GM21576 (cell line): Measurements from ENCODE around the gene UGP2.
"Not testable (repeated sequence)": the region's sequence is repeated elsewhere in the genome, so short reads cannot be mapped to it uniquely, and the experiment has no call there.

Source experiments
- ATAC-seq: cut with Tn5 transposase; IDR thresholded peaks from one replicate; pipeline ENCODE4 v1.9.1; 2021; ENCODE audit warnings: mild to moderate bottlenecking, moderate library complexity; ENCODE audit not compliant: unreplicated experiment

The UGP2 gene

GRCh38 chr2:63841254-63842022, at the start of gene UGP2:
TSS of gene UGP2 (plus strand) at chr2:63841896. CDS start at chr2:63842186, 290 bp downstream.
- peak; percentile 54 for ATAC-seq

GRCh38 chr2:63792530-63792929, 49.2 kb upstream of the UGP2 start:
- no peak for ATAC-seq

- no peak for ATAC-seq
These were observed 45.3 kb upstream of the UGP2 start for GRCh38 chr2:63796366-63796765.

GRCh38 chr2:63796796-63797195, 44.9 kb upstream of the UGP2 start:
- ATAC-seq = no peak

GRCh38 chr2:63801455-63801854, 40.2 kb upstream of the UGP2 start:
- ATAC-seq = no peak

- no peak for ATAC-seq
These were observed 36.3 kb upstream of the UGP2 start for GRCh38 chr2:63805412-63805811.

GRCh38 chr2:63808036-63808435, 33.7 kb upstream of the UGP2 start:
- not testable (repeated sequence) for ATAC-seq

GRCh38 chr2:63808911-63809310, 32.8 kb upstream of the UGP2 start:
- not testable (repeated sequence) for ATAC-seq

- no peak for ATAC-seq
These were observed 30.6 kb upstream of the UGP2 start for GRCh38 chr2:63811063-63811462.

GRCh38 chr2:63811870-63812269, 29.8 kb upstream of the UGP2 start:
- ATAC-seq = not testable (repeated sequence)

- no peak for ATAC-seq
These were observed 27.6 kb upstream of the UGP2 start for GRCh38 chr2:63814114-63814513.

GRCh38 chr2:63817382-63817781, 24.3 kb upstream of the UGP2 start:
- no peak for ATAC-seq

- no peak for ATAC-seq
These were observed 23.4 kb upstream of the UGP2 start for GRCh38 chr2:63818271-63818670.

GRCh38 chr2:63819256-63819655, 22.4 kb upstream of the UGP2 start:
- no peak for ATAC-seq

GRCh38 chr2:63819765-63820717, 21.7 kb upstream of the UGP2 start:
- no peak for ATAC-seq

- ATAC-seq = no peak
These were observed 20.7 kb upstream of the UGP2 start for GRCh38 chr2:63820969-63821368.

- no peak for ATAC-seq
These were observed 20.3 kb upstream of the UGP2 start for GRCh38 chr2:63821396-63821795.

GRCh38 chr2:63822478-63822877, 19.2 kb upstream of the UGP2 start:
- no peak for ATAC-seq

- no peak for ATAC-seq
These were observed 13.9 kb upstream of the UGP2 start for GRCh38 chr2:63827749-63828148.

GRCh38 chr2:63831176-63831575, 10.5 kb upstream of the UGP2 start:
- ATAC-seq = no peak

GRCh38 chr2:63834401-63834800, 7.3 kb upstream of the UGP2 start:
- ATAC-seq = no peak
